Activated naive CD4-positive, alpha-beta T cell (primary cell): ENCODE measurements around the gene GAPDH.
"Not testable (repeated sequence)": the region's sequence is repeated elsewhere in the genome, so short reads cannot be mapped to it uniquely, and the experiment has no call there.

Source experiments
- DNase-seq, 4 experiments: peaks; one replicate each; lab custom pipeline; 2025; lab: John Stamatoyannopoulos, UW

The GAPDH gene

DNA sequence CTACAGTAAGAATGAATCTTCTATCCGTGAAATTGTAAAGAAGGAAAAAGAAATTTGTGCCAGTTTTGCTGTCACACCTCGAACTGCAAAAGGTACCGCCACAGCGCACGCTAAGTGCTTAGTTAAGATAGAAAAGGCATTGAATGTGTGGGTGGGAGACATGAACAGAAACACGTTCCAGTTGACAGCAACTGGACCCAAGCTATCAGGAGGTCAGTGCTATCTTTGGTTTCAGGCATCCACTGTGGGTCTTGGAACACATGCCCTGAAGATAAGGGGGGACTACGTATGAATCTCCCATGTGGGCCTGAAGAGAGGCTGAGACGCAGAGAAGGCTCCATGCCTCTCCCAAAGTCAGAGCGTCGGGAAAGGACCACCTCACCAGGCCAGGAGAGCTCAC, 11.7 kb downstream of the GAPDH start:
- DNase-seq = no peak

- no peak for DNase-seq
Observed at GRCh38 chr12:6547566-6547965, 13.2 kb downstream of the GAPDH start.

GRCh38 chr12:6547987-6548386, 13.7 kb downstream of the GAPDH start:
- no peak for DNase-seq

- DNase-seq = no peak
Observed at GRCh38 chr12:6548556-6548955, 14.2 kb downstream of the GAPDH start.

DNA sequence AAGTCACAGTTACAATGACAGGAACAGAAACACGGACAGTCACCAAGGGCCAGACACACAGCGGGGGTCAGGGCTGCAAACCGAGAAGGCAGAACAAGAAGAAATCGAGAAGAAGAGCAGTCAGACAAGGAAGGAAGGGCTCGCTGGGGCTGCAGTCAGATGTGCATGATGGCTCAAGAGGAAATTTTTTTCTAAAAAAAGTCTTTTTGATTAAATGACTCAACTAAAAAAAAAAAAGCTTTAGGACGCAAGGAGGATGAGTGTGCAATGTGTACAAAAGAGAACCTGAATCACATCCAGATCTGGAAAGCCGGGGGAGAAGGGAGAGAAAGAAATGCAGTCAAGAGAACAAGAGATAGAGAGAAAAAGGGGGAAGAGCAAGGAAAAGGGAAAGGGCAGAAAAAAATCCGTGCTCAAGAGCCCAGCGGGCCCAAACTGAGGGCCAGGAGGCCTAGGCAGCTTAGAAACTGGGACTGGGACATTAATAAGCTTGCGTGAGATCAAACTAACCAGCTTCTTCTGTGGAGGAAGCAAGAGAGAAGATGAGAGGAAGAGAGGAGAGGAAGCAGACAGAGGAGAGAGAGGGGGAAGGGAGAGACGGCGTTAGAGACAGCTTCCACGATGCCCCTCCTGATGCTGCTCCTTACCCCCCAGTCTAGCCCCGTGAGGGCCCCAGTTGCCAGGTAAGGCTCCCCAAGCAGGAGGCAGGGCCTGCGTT, 14.8 kb downstream of the GAPDH start:
- no peak for DNase-seq

DNA sequence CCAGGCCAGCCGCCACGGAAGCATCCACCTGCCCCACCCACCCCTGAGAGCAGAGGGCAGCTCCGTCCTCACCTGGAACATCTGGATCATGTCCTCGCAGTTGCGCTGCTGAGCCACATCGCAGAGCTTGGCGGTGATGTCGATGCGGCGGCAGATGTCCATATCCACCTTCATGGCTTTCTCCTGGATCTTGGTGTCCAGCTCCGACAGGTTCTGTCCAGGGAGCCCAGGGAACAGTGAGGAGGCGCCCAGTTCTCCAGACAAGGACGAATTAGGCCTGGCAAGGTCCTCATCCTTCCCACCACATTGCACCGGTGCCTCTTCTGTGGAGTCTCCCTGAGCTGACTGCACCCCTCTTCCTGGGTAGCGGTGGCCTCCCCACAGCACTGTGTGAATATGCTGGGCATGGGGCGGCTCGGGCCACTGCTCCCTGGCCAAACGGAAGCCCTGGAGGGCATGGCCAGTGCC, 15.4 kb downstream of the GAPDH start:
- DNase-seq = no peak

GRCh38 chr12:6550294-6551062, 16.2 kb downstream of the GAPDH start:
- no peak for DNase-seq

- no peak for DNase-seq
Observed at GRCh38 chr12:6551063-6551461, 16.7 kb downstream of the GAPDH start.

DNA sequence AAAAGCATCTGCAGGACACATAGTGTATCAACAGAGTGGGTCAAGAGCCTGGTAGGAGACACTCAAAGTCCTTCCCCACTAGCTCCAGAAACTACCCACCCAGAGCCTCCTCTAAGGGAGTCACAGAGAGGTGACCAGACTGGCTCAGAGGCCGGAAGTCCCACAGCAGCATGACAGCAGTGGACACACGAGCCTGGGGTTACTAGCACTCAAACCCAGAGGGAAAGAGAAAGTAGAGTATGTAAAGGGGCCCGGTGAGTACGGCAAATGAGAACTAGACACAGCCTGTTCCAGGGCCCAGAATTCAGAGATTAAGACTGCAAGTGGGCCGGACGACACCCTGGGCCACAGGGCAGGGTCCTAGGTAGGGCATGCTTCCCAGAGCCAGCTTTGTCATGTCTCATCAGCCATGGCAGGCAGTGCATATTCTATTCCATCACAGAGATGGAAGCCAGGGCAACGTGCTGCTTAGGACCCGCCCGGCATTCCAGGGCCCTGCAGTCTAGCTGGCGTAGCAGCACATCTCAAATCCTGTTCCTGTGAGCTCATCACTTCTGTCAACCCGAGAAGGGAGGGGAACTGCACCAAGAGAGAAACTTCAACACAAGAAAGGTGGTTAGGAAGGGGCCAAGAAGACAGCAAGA, 17.3 kb downstream of the GAPDH start:
- DNase-seq = no peak

DNA sequence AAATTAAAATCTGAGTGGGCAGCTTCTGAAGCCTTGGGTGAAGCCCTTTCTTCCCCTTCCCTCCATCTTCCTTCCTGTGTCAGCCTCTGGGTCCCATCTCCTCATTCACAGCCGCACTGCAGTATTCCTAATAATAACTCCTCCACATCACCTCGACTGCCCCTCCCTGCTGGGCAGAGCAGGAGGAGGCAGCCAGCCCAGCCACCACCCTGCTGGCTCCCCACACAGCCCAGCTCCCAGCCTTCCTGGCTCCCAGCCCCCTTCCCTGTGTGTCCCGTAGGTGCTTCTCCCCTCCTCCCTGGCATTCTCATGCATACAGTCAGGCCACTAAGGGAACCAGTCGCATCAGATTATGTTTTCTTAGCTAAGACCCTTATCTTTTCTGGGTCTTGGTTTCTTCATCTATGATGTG, 17.8 kb downstream of the GAPDH start:
- DNase-seq = no peak

- DNase-seq = no peak
Observed at GRCh38 chr12:6553051-6553868, 18.9 kb downstream of the GAPDH start.

GRCh38 chr12:6554168-6555017, 20.1 kb downstream of the GAPDH start:
- DNase-seq = peak in 3 of 4 experiments; percentile 28 to 62 (median 32)

DNA sequence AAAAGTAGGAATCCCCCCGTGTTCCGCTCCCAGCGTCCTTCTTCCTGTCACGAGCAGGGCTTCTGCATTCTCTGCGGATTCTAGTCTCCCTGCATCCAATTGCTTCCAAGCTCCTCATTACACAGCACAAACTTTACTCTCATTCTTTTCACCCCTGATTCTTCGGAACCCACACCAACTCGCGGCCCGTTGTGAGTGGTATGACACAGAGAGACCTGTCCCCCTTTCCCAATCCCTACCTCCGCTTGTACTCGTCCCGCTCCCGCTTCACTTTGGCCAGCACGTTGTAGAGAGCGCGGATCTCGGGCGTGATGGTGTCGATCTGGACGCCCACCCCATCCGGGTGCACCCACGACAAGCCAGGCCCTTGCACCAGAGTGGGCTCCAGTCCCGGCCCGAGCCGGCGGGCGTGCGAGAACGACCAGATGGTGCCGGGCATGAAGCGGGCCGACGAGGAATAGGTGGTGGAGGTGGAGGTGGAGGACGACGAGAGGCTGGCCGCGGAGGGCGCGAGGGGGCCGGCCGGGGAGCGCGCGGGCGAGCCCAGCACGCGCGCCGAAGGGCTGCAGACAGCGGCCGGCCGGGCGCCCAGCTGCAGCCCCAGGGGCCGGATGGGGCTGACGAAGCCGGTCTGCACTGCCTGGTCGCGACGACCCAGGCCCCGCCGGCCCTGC, 20.8 kb downstream of the GAPDH start:
- DNase-seq = no peak

DNA sequence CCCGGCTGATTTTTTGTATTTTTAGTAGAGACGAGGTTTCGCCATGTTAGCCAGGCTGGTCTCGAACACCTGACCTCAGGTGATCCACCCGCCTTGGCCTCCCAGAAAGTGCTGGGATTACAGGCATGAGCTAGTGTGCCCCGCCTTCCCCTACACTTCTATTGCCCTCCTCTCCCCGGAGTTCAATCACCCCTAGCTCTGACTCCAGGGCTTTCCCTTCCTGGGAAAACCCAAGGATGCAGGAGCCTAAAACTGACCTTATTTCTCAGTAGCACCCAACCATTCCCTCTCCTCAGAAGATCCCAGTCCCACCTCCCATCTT, 22.1 kb downstream of the GAPDH start:
- DNase-seq = not testable (repeated sequence)

- DNase-seq = no peak
Observed at GRCh38 chr12:6556857-6557256, 22.5 kb downstream of the GAPDH start.

DNA sequence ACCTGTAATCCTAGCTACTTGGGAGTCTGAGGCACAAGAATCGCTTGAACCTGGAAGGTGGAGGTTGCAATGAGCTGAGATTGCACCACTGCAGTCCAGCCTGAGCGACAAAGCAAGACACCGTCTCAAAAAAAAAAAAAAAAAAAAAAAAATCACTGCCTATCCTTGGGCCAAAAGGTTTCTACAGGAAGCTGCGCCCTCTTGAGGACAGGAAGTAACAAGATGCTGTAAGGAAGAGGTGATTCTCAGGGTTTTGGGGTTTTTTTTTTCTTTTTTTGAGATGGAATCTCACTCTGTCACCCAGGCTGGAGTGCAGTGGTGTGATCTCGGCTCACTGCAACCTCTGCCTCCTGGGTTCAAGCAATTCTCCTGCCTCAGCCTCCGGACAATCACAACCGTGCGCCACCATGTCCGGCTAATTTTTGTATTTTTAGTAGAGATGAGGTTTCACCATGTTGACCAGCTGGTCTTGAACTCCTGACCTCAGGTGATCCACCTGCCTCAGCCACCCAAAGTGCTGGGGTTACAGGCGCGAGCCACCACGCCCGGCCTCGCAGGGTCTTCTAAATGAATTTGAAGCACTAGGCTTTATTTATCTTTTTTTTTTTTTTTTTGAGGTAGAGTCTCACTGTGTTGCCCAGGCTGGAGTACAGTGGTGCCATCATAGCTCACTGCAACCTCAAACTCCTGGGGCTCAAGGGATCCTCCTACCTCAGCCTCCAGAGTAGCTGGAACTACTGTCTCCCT, 23.9 kb downstream of the GAPDH start:
- not testable (repeated sequence) for DNase-seq

DNA sequence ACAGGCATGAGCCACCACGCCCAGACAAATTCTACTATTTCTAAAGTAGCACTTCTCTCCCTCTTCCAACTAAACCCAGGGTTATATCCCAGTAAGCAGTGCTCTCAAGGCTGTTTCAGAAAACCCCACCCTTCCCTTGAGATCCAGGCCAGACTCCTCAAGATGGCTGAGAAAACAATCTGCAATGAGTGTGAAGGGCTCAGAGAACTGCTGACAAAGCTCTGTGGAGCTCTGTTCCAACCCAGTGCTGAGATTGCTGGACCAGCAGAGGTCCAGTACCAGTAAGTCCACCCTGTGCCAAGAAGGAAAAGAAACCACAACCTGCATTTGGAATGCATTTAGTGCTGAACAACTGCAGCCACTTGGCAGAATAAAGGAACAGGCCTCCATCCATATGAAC, 25.2 kb downstream of the GAPDH start:
- no peak for DNase-seq

- DNase-seq = no peak
Observed at GRCh38 chr12:6560501-6561205, 26.3 kb downstream of the GAPDH start.

DNA sequence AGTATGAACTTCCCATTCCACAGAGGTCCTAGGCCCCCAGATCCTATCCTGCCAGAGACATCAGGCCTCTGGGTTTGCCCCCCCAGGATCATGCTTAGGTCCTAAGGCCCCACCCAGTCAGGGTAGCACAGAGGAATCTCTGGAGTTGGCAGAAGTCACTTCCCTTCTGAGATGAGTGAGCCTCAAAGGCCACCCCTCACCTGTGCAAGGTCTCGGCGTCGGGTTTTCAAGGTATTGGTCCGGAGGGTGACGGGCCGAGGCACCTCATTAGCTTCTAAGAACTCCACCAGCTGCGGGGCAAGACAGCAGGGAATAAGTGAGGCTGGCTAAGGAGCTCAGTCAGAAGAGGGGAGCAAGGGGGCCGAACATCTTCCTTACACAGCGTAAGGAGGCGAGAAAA, 28.6 kb downstream of the GAPDH start:
- no peak for DNase-seq
